K562 (cell line): ENCODE measurements around the gene MDM4. TPM values are rescaled to one million over a fixed set of nuclear protein-coding genes. Genes with fewer than 3 reads are reported as not detected.

ENCODE experiments used
- ATAC-seq: fragments of 200-7000 bp; cut with Tn5 transposase; 3 replicates; pipeline ENCODE4 v1.9.1; 2020; ENCODE audit warnings: moderate library complexity
- BruUV-seq: library from RNA; stranded (reverse); fragments of 400-500 nt; replicated peaks from 2 replicates; lab custom pipeline; 2021; lab: Mats Ljungman, UMichigan
- CTCF ChIA-PET: fragments of 300-600 bp; formaldehyde crosslinking; extraction: SDS; loops from one replicate; lab custom pipeline; 2021; ENCODE audit warnings: low intra/inter-chr PET ratio; lab: Yijun Ruan, JAX
- POLR2A ChIA-PET: fragments of 300-600, 350-650 bp; sonication (Branson Sonifier 250); formaldehyde crosslinking; extraction: SDS; loops from one replicate; lab custom pipeline; 2021; ENCODE audit warnings: antibody characterized with exemption, inconsistent platforms; lab: Yijun Ruan, JAX
- DNase-seq, 4 experiments: peaks; one replicate each; pipeline versions ENCODE4 v3.0.0 to v3.0.0-alpha.2; 2011 to 2018; ENCODE audit warnings: low spot score in 3 of 4, mixed read lengths in 3 of 4; ENCODE audit errors: extremely low read depth in 1 of 4
- FAIRE-seq: peaks from 2 replicates; lab custom pipeline; 2011; peaks lifted over from hg19 to GRCh38; lab: Jason Lieb, UNC
- H2AFZ ChIP-seq: 2 replicates; pipeline ENCODE4 v1.6.0; 2011; ENCODE audit warnings: low read depth, low read length, control low read depth, inconsistent platforms
- H3K27ac ChIP-seq: fragments of 200-600 bp; 3 replicates; pipeline ENCODE4 v1.8.0; 2011; ENCODE audit warnings: low read depth, mild to moderate bottlenecking, control low read depth, inconsistent platforms, low read length, moderate library complexity, mixed read lengths; ENCODE audit errors: extremely low read depth
- H3K27me3 ChIP-seq, 2 experiments: fragments of 300-600 bp in 1 of 2; 2 replicates in 1 of 2; 3 replicates in 1 of 2; pipeline versions ENCODE4 v1.6.0 to v1.8.0; 2011; ENCODE audit warnings: inconsistent platforms in 2 of 2, low read length in 2 of 2, mild to moderate bottlenecking in 1 of 2, mixed read lengths in 1 of 2, moderate library complexity in 1 of 2; ENCODE audit not compliant: control insufficient read depth in 2 of 2, insufficient read depth in 2 of 2
- H3K36me3 ChIP-seq: fragments of 300-600 bp; 3 replicates; pipeline ENCODE4 v1.8.0; 2011; ENCODE audit warnings: mild to moderate bottlenecking, low read length, inconsistent platforms; ENCODE audit not compliant: control insufficient read depth, insufficient read depth
- H3K4me1 ChIP-seq, 2 experiments: fragments of 200-600 bp in 1 of 2; replicated peaks in 1 of 2; 2 replicates in 1 of 2; 3 replicates in 1 of 2; pipeline versions ENCODE4 v1.5.1 to v1.8.0; 2011; ENCODE audit warnings: inconsistent platforms in 2 of 2, low read length in 2 of 2, mild to moderate bottlenecking in 1 of 2, mixed read lengths in 1 of 2, moderate library complexity in 1 of 2; ENCODE audit not compliant: control insufficient read depth in 2 of 2, insufficient read depth in 2 of 2
- H3K4me2 ChIP-seq: 2 replicates; pipeline ENCODE4 v1.6.1; 2011; ENCODE audit warnings: low read length, control low read depth, inconsistent platforms, mixed read lengths; ENCODE audit not compliant: insufficient read depth
- H3K4me3 ChIP-seq: fragments of 200-600 bp; sonication (generic), shearing (Covaris generic); 2 replicates; pipeline ENCODE4 v1.5.1; 2016; ENCODE audit warnings: control low read depth, inconsistent platforms
- H3K79me2 ChIP-seq: fragments of 200-600 bp; 3 replicates; pipeline ENCODE4 v1.8.0; 2011; ENCODE audit warnings: low read length, inconsistent platforms; ENCODE audit not compliant: control insufficient read depth, insufficient read depth
- H3K9ac ChIP-seq, 2 experiments: 2 replicates each; pipeline versions ENCODE4 v1.6.0 to v1.6.1; 2011; ENCODE audit warnings: low read depth in 2 of 2, low read length in 2 of 2, control low read depth in 1 of 2, inconsistent platforms in 1 of 2, mild to moderate bottlenecking in 1 of 2, mixed read lengths in 1 of 2; ENCODE audit not compliant: insufficient read depth in 1 of 2
- H3K9me1 ChIP-seq: one replicate; pipeline ENCODE4 v1.6.0; 2011; ENCODE audit warnings: inconsistent platforms, mild to moderate bottlenecking, low read length, moderate library complexity; ENCODE audit not compliant: control insufficient read depth, insufficient read depth
- H3K9me3 ChIP-seq: replicated peaks from 2 replicates; pipeline ENCODE4 v1.5.1; 2011; ENCODE audit warnings: low read depth, low read length, inconsistent platforms; ENCODE audit not compliant: control insufficient read depth, insufficient read depth
- H4K20me1 ChIP-seq: replicated peaks from 2 replicates; pipeline ENCODE4 v1.6.1; 2011; ENCODE audit warnings: low read length, inconsistent platforms, mixed read lengths; ENCODE audit not compliant: control insufficient read depth, insufficient read depth
- BCOR ChIP-seq: fragments of 450-650 bp; IDR thresholded peaks from 2 replicates; pipeline ENCODE4 v1.6.1; 2016
- EWSR1 ChIP-seq: fragments of 450-650 bp; IDR thresholded peaks from 2 replicates; pipeline ENCODE4 v1.6.1; 2018; ENCODE audit warnings: borderline replicate concordance, mild to moderate bottlenecking, low read depth, moderate library complexity; ENCODE audit not compliant: partially characterized antibody
- HNRNPL ChIP-seq: fragments of 200-400 bp; formaldehyde crosslinking; IDR thresholded peaks from 2 replicates; pipeline ENCODE4 v1.6.1; 2017; ENCODE audit warnings: low read depth, mild to moderate bottlenecking, low read length
- MBD1 ChIP-seq: fragments of 250-450 bp; sonication (Bioruptor Pico); IDR thresholded peaks from 2 replicates; pipeline ENCODE4 v1.8.0; 2022; ENCODE audit warnings: inconsistent platforms
- MLLT1 ChIP-seq, 2 experiments: fragments of 450-650 bp; IDR thresholded peaks; 2 replicates each; pipeline ENCODE4 v1.6.1; 2016
- NFE2L1 ChIP-seq: fragments of 450-650 bp; IDR thresholded peaks from 2 replicates; pipeline ENCODE4 v1.6.1; 2016; ENCODE audit warnings: missing genetic modification characterization, low read depth, mild to moderate bottlenecking, missing compliant biosample characterization, moderate library complexity, borderline replicate concordance
- RB1 ChIP-seq: fragments of 450-650 bp; IDR thresholded peaks from 2 replicates; pipeline ENCODE4 v1.6.1; 2017; ENCODE audit warnings: low read depth, mild to moderate bottlenecking
- RBM25 ChIP-seq: fragments of 200-400 bp; formaldehyde crosslinking; IDR thresholded peaks from 2 replicates; pipeline ENCODE4 v1.6.1; 2018; ENCODE audit warnings: low read length, low read depth, moderate library complexity; ENCODE audit not compliant: severe bottlenecking
- TEAD1 ChIP-seq, 2 experiments: fragments of 450-650 bp in 1 of 2; sonication (generic) in 1 of 2; formaldehyde crosslinking; IDR thresholded peaks; 2 replicates each; pipeline versions ENCODE4 v1.4.0 to v1.8.0; 2020 to 2022; ENCODE audit warnings: mild to moderate bottlenecking in 2 of 2, missing genetic modification reagents in 1 of 2
- ZC3H4 ChIP-seq: sonication (generic); formaldehyde crosslinking; IDR thresholded peaks from 2 replicates; pipeline ENCODE4 v1.9.0; 2021; ENCODE audit warnings: missing genetic modification reagents, borderline replicate concordance
- ZFP36 ChIP-seq: fragments of 150-350 bp; IDR thresholded peaks from 2 replicates; pipeline ENCODE4 v1.6.1; 2018; ENCODE audit warnings: low read length, low read depth; ENCODE audit not compliant: partially characterized antibody
- ZNF785 ChIP-seq: fragments of 250-450 bp; sonication (Bioruptor Pico); IDR thresholded peaks from 2 replicates; pipeline ENCODE4 v1.4.0; 2020; ENCODE audit warnings: mild to moderate bottlenecking
- ZNF830 ChIP-seq: fragments of 250-450 bp; sonication (Bioruptor Pico); IDR thresholded peaks from 2 replicates; pipeline ENCODE4 v1.5.0; 2021; ENCODE audit warnings: mild to moderate bottlenecking
- WGBS: fragments of 100-300 bp; shearing (Covaris generic); methylation state at CpG from one replicate; pipeline ENCODE4 v1.1.6; 2016; ENCODE audit warnings: low coverage, mixed read lengths; ENCODE audit not compliant: insufficient coverage; ENCODE audit errors: missing lambda C conversion rate; 5-methylcytosine and 5-hydroxymethylcytosine counted together
- in situ Hi-C: fragments of 300-500 bp; cut with MboI; formaldehyde crosslinking; loops from 4 replicates; pipeline ENCODE4 v1.15.0; 2018; ENCODE audit warnings: inconsistent platforms, mixed read lengths
- intact Hi-C: fragments of 100-400 bp; cut with micrococcal nuclease; formaldehyde crosslinking; loops from 2 replicates; pipeline ENCODE4 v1.14.2; 2022
- polyA plus RNA-seq, 8 experiments: library from polyadenylated mRNA; depleted of rRNA in 4 of 8; stranded (reverse) in 5 of 8; unstranded in 3 of 8; fragments of >200 nt; fragmentation: Nextera tagmentation in 2 of 8; fragmentation: Illumina TruSeq in 1 of 8; extraction: Ambion mirVana in 2 of 8; extraction: Trizol in 1 of 8; gene quantifications; 2 replicates each; pipeline versions ENCODE4 v1.2.1 to v1.2.3, GENCODE V29; 2011 to 2014; ENCODE audit warnings: inconsistent platforms in 1 of 8, missing spikeins in 1 of 8
- total RNA-seq, 7 experiments: library from RNA; depleted of rRNA in 6 of 7; stranded (reverse); fragments of >200 nt in 6 of 7; fragmentation: Illumina TruSeq in 2 of 7; extraction: Trizol in 2 of 7; gene quantifications; 2 replicates each; pipeline versions ENCODE4 v1.2.1 to v1.2.3, GENCODE V29; 2011 to 2021; ENCODE audit warnings: low replicate concordance in 1 of 7

The MDM4 gene
- total and polyA plus RNA-seq, 9 of the 15 experiments (the other 6 are each of a cell fraction or from before 2014, with no cell fraction given), result 3.3 to 61.7 (median 21.2) TPM

GRCh38 chr1:204600203-204600602, 84.0 kb downstream of the MDM4 start:
- no peak for ATAC-seq
- Histone ChIP-seq H3K4me1 (peaks cover 3 to 8% of the 10 kb centered on the region in 2 experiments; a peak in 4 of 5 replicates), H3K79me2 (no peaks in the 10 kb centered on the region), H3K4me3 (no peak overlapping the region), H3K36me3 (no peaks in the 10 kb centered on the region), H3K27ac (no peak overlapping the region), H3K27me3 (peaks cover 36 to 66% of the 10 kb centered on the region in 2 experiments; a peak in 4 of 5 replicates), H4K20me1 (no peaks in the 10 kb centered on the region; the same call in 1 of the 2 replicates), H2AFZ (no peak overlapping the region), H3K9ac (no peak overlapping the region), H3K4me2 (no peak overlapping the region), H3K9me1 (no peaks in the 10 kb centered on the region), H3K9me3 (no peaks in the 10 kb centered on the region)
- in situ Hi-C loops (no loop called here), intact Hi-C loops (no loop called here)
- BruUV-seq, result no TSS peak
- FAIRE-seq, result no peak
- ChIA-PET POLR2A (interaction anchor here (2.1 kb wide), 1 partner anchor 9 kb away, joined by 5 read pairs; no protein-coding TSS in a partner anchor), CTCF (no interaction called here)
- WGBS, result 2% methylated on average over 5 of the region's 5 CpGs
- no peak for DNase-seq
- no peak for TF ChIP-seq ZNF785 (CRISPR knock-in tag)
- TF ChIP-seq ZFP36, result peak; percentile 79
- no peak for TF ChIP-seq RB1
- TF ChIP-seq BCOR, result 0 out of 2 replicates have a peak, but pooled peaks have one; percentile 9
- peak; percentile 62 for TF ChIP-seq RBM25

- no peak overlapping the region for H3K27ac ChIP-seq
- 1% methylated on average over 4 of the region's 4 CpGs for WGBS
- no peaks in the 10 kb centered on the region for H3K9me3 ChIP-seq
- peaks cover 38 to 69% of the 10 kb centered on the region in 2 experiments; a peak in 4 of 5 replicates for H3K27me3 ChIP-seq
- H3K9me1 ChIP-seq, result no peaks in the 10 kb centered on the region
- no peaks in the 10 kb centered on the region for H3K36me3 ChIP-seq
- H2AFZ ChIP-seq, result no peak overlapping the region
- no peaks in the 10 kb centered on the region for H3K79me2 ChIP-seq
- CTCF ChIA-PET, result no interaction called here
- DNase-seq (peak in 3 of 4 experiments; percentile 42 to 50 (median 47)), ATAC-seq (peak; percentile 74), FAIRE-seq (peak; percentile 73)
- in situ Hi-C loops, result no loop called here
- BruUV-seq, result no TSS peak
- intact Hi-C loops, result no loop called here
- no peak overlapping the region for H3K4me3 ChIP-seq
- no peak overlapping the region for H3K9ac ChIP-seq
- POLR2A ChIA-PET, result no interaction called here
- H4K20me1 ChIP-seq, result no peaks in the 10 kb centered on the region; the same call in 1 of the 2 replicates
- H3K4me1 ChIP-seq, result peaks cover 3 to 8% of the 10 kb centered on the region in 2 experiments; a peak in 4 of 5 replicates
- no peak overlapping the region for H3K4me2 ChIP-seq
- TF ChIP-seq ZC3H4 (CRISPR knock-in tag) (no peak), EWSR1 (no peak), MBD1 (CRISPR knock-in tag) (no peak), MLLT1 (IDR thresholded peaks at IDR 0.05) (no peak), HNRNPL (no peak), TEAD1 (CRISPR knock-in tag; IDR thresholded peaks at IDR 0.05) (0 out of 4 replicates have a peak, but pooled peaks of 1 of the 2 experiments have one; percentile 13), ZNF830 (no peak), NFE2L1 (tag) (no peak)
These were observed 84.8 kb downstream of the MDM4 start for GRCh38 chr1:204600968-204601367.
